HTR-8/SVneo (cell line): Measurements from ENCODE around the gene GPC5.

Source experiments
- DNase-seq: peaks from one replicate; pipeline ENCODE4 v3.0.0; 2011; ENCODE audit warnings: low spot score, mixed read lengths; ENCODE audit not compliant: insufficient read length
- FAIRE-seq: peaks from 2 replicates; lab custom pipeline; 2011; peaks lifted over from hg19 to GRCh38; lab: Jason Lieb, UNC

Gene GPC5

GRCh38 chr13:91450913-91451312, 52.5 kb downstream of the GPC5 start:
- FAIRE-seq (no peak), DNase-seq (no peak)

GRCh38 chr13:91454666-91455065, 56.2 kb downstream of the GPC5 start:
- FAIRE-seq, result no peak

DNA sequence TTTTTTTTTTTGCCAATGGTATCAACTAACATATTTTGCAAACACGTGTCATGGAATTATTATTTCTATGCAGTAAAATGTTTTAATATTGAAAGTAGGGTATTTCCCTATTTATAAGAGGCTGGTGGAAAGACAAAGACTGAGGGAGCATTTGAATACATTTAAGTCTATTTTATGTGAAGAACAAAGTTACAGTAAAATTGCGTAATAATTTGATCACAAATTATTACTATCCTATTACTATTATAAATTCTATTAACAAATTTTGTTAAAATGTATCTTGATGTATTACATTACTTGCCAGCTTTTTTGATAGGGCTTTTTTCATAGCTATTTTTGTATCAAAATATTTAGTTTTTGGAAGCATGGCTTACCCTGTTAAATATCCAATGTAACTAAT, 58.4 kb downstream of the GPC5 start:
- FAIRE-seq (no peak), DNase-seq (no peak)

More at GRCh38 chr13:91454666-91455065, 56.2 kb downstream of the GPC5 start:
- DNase-seq, result no peak

DNA sequence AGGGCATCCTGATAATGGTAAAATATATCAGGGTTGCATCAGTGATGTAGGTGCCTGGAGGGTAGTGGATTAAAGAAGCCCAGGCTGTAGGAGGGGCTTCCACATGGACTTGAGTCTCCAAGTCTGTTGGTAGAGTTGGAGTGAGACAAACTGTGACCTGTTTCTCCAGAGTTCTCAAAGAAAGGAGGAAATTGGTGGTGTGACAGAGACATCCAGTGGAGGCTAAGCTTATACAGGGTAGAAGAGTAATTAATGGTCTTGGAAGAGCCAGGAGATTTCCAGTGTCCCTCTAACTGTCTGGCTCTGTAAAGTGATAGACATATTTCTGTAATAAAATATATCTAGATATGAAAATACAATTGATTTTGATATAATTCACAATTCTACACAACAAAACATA, 61.1 kb downstream of the GPC5 start:
- no peak for DNase-seq
- no peak for FAIRE-seq

DNA sequence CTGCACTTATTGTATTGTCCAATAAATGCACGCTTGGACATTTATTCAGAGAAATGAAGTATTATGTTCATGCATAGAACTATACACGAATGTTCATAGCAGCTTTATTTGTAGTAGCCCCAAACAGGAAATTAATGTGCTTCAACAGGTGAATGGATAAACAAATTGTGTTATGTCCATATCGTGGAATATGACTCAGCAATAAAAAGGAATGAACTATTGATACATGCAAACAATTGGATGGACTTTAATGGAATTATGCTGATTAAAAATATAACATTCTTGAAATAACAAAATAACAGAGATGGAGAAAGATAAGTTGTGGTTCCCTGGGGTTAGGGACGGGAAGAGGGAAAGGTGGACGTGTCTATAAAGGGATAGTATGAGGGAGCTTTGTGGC, 65.9 kb downstream of the GPC5 start:
- no peak for DNase-seq
- no peak for FAIRE-seq

- no peak for DNase-seq
These were observed 68.8 kb downstream of the GPC5 start for GRCh38 chr13:91467236-91467635.

GRCh38 chr13:91468301-91468700, 69.9 kb downstream of the GPC5 start:
- DNase-seq (peak; percentile 0), FAIRE-seq (no peak)

More at GRCh38 chr13:91467236-91467635, 68.8 kb downstream of the GPC5 start:
- no peak for FAIRE-seq

DNA sequence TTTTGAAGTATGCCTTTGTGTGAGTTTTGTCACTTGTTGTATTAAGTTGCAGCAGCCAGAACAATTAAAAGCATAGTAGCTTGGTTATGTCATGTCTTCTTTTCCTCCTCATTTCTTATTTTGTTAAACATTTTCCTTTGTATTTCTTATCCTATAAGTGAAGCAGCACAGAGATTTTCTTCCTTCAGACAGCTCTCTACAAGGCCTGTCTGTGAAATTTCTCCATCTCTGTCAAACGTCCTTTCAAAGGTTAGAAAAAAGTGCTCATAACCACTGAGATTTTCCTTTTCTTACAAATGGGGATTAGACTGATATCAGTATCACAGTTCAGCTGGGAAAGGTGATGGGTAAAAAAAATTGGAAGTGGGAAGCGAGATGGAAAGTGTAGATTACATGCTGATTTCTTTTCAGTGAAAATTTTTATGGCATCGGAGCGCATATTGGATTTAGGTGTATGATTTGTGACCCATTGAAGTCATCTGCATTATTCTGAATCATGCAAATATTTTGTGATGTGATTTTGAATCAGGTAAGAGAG, 71.7 kb downstream of the GPC5 start:
- DNase-seq (no peak), FAIRE-seq (no peak)

- DNase-seq (no peak), FAIRE-seq (no peak)
These were observed 72.3 kb downstream of the GPC5 start for GRCh38 chr13:91470681-91471080.

DNA sequence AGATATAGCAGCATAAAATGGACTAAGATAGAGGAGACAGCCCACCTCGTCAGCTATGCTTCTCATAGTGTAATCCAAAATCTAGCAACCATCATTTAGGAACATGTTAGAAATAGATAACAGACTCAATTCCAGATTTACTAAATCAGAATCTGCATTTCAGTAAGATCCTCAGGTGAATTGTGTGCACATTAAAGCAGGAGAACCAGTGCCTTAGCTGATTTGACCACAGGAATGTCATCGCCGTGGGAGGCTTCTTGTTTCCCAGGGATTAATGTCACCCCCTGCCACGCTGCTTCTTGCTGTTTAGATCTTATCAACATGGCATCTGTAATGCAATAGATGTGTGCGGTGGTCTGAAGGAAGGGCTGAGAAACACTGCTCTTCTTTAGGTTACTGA, 84.0 kb downstream of the GPC5 start:
- FAIRE-seq, result no peak
- peak; percentile 0 for DNase-seq

DNA sequence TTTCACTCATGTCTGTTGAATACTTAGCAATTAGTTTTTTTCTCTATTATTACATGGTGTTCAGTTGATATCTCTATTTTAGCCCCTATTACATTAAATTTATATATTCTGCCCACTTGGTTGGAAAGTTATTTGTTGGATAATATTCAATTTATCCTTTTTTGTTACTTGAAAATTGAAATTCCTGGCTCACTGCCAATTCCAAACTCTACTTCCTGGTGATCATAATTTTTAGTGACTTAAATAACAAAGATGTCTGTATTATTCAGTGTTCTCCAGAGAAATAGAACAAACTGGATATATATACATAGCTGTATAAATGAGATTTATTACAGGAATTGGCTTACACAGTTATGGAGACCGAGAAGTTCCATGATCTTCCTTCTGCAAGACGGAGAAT, 93.6 kb downstream of the GPC5 start:
- FAIRE-seq (no peak), DNase-seq (no peak)

GRCh38 chr13:91493442-91493841, 95.0 kb downstream of the GPC5 start:
- DNase-seq (no peak), FAIRE-seq (no peak)

- FAIRE-seq (no peak), DNase-seq (no peak)
These were observed 99.9 kb downstream of the GPC5 start for GRCh38 chr13:91498298-91498697.

- no peak for DNase-seq
- FAIRE-seq, result no peak
These were observed 105.8 kb downstream of the GPC5 start for GRCh38 chr13:91504216-91504615.

- FAIRE-seq (no peak), DNase-seq (no peak)
These were observed 108.3 kb downstream of the GPC5 start for GRCh38 chr13:91506759-91507158.

DNA sequence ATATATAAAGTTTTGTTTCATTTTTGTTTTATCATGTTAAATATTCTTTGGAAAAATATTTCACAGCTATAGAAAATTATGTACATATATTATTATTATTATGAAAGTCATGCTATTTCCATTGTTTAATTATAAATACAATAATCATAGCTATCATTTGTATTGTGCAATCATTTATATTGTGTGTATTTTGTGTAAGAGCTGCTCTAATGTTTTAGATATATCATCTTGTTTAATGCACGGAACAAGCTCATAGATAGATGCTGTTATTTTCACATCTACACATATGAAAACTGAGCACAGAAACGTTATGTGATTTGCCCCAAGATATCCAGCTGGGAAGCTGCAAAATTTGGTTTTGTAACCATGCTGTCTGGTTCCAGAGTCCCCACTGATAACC, 111.6 kb downstream of the GPC5 start:
- FAIRE-seq (no peak), DNase-seq (no peak)

- DNase-seq (no peak), FAIRE-seq (no peak)
These were observed 115.4 kb downstream of the GPC5 start for GRCh38 chr13:91513790-91514189.

- DNase-seq, result no peak
- FAIRE-seq, result no peak
These were observed 118.4 kb downstream of the GPC5 start for GRCh38 chr13:91516799-91517198.

- DNase-seq (no peak), FAIRE-seq (no peak)
These were observed 122.5 kb downstream of the GPC5 start for GRCh38 chr13:91520952-91521351.

DNA sequence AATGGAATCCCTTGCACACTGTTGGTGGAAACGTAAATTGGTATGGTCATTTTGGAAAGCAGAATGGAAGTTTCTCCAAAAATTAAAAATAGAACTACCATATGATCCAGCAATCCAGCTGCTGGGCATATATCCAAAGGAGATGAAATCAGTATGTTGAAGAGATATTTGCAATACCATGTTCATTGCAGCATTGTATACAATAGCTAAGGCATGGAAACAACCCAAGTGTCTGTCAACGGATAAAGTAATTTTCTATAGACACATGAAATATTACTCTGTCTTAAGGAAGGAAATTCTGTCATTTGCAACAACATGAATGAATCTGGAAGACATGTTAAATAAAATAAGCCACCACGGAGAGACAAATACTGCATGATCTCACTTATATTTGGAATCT, 124.7 kb downstream of the GPC5 start:
- no peak for DNase-seq

GRCh38 chr13:91526543-91527033, 128.2 kb downstream of the GPC5 start:
- DNase-seq (no peak), FAIRE-seq (no peak)

More for the DNA sequence above, 124.7 kb downstream of the GPC5 start:
- FAIRE-seq, result no peak

DNA sequence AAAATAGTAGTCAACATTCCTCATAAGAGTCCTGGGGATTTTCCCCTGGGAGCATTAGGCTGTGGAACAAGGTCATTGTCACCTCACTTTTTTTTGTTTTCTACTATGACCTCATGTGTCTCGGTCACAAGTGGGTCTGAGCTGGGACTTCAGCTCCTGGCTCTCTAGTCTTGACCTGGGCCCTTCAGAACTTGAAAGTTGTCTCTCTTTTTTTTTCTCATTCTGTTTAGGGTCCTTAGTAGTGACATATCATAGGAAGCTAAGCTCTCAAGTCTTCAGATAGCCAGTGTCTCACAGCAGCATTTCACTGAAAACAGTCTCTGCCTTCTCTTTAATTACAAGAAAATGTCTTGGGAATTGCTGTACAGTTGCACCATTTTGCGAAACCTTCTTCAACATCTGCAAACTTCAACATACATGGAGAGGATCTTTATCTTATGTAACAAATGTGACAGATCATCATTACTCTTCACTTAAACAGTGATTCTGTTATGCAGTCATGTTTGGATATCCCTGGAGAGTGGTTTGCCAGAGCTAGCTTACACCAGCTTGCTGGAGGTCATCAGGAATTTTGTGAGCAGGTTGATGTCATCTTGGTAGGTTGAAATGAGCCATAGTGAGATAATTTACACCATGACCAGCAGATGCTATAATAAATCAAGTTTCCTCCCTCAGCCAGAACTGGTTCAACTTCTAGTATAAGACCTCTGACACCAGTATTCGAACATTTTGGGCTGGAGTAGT, 131.5 kb downstream of the GPC5 start:
- no peak for DNase-seq
- FAIRE-seq, result no peak
